Panc1 (cell line): ENCODE results near the gene OR1J2.

Experiments used
- POLR2AphosphoS5 ChIP-seq: IDR thresholded peaks from 2 replicates; pipeline ENCODE4 v1.6.1; 2012; ENCODE audit warnings: mild to moderate bottlenecking, low read depth, low read length, moderate library complexity
- REST ChIP-seq, 2 experiments: IDR thresholded peaks; 2 replicates each; pipeline ENCODE4 v1.6.1; 2011 to 2012; ENCODE audit warnings: low read depth in 2 of 2, control low read depth in 1 of 2, low read length in 1 of 2, mild to moderate bottlenecking in 1 of 2, moderate library complexity in 1 of 2; ENCODE audit not compliant: insufficient read depth in 1 of 2
- TF ChIP-seq, protein P1 (sequence below): fragments of 450-650 bp; IDR thresholded peaks from 2 replicates; pipeline ENCODE4 v1.5.1; 2017; ENCODE audit warnings: mild to moderate bottlenecking

- TF ChIP-seq REST (IDR thresholded peaks at IDR 0.05; ENCODE audit: insufficient read depth in 1 of 2, low read depth in 2 of 2, low read length in 1 of 2) = no peak
- TF ChIP-seq, protein P1, sequence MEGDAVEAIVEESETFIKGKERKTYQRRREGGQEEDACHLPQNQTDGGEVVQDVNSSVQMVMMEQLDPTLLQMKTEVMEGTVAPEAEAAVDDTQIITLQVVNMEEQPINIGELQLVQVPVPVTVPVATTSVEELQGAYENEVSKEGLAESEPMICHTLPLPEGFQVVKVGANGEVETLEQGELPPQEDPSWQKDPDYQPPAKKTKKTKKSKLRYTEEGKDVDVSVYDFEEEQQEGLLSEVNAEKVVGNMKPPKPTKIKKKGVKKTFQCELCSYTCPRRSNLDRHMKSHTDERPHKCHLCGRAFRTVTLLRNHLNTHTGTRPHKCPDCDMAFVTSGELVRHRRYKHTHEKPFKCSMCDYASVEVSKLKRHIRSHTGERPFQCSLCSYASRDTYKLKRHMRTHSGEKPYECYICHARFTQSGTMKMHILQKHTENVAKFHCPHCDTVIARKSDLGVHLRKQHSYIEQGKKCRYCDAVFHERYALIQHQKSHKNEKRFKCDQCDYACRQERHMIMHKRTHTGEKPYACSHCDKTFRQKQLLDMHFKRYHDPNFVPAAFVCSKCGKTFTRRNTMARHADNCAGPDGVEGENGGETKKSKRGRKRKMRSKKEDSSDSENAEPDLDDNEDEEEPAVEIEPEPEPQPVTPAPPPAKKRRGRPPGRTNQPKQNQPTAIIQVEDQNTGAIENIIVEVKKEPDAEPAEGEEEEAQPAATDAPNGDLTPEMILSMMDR = peak; percentile 80
- TF ChIP-seq POLR2AphosphoS5 = no peak
Measured at GRCh38 chr9:122464633-122465567, 45.7 kb upstream of the OR1J2 start.
